Breast epithelium (tissue), 4 donors: ENCODE data around the gene HAUS8. TPM values are rescaled to one million over a fixed set of nuclear protein-coding genes. Genes with fewer than 3 reads are reported as not detected.
A peak's percentile ranks its signal among the peaks of the same experiment; 100 is the strongest.

ENCODE experiments used
- DNase-seq, 2 donors: peaks; one replicate each; pipeline ENCODE4 v3.0.0-alpha.2; 2019; ENCODE audit warnings: low spot score in 2 of 2
- H3K27ac ChIP-seq, 2 donors: fragments of 200-600 bp; sonication (generic) in 1 of 2; one replicate each; pipeline ENCODE4 v1.5.1; 2016 to 2019; ENCODE audit warnings: mild to moderate bottlenecking in 1 of 2
- H3K27me3 ChIP-seq, 2 donors: fragments of 200-600 bp; sonication (generic) in 1 of 2; one replicate each; pipeline versions ENCODE4 v1.5.1 to v1.6.0; 2017 to 2019; ENCODE audit warnings: control low read depth in 1 of 2, mild to moderate bottlenecking in 1 of 2
- H3K36me3 ChIP-seq: fragments of 200-600 bp; one replicate; pipeline ENCODE4 v1.5.1; 2019
- H3K4me1 ChIP-seq, 2 donors: fragments of 200-600 bp; sonication (generic); one replicate each; pipeline ENCODE4 v1.5.1; 2016 to 2019; ENCODE audit warnings: control low read depth in 1 of 2
- H3K4me3 ChIP-seq, 3 donors: fragments of 200-600 bp; sonication (generic); 1 replicate in 2 of 3; 2 replicates in 1 of 3; pipeline ENCODE4 v1.5.1; 2016 to 2019; ENCODE audit warnings: mild to moderate bottlenecking in 3 of 3, moderate library complexity in 2 of 3
- H3K9me3 ChIP-seq, 2 donors: fragments of 200-600 bp; sonication (generic) in 1 of 2; one replicate each; pipeline ENCODE4 v1.5.1; 2016 to 2019; ENCODE audit warnings: control low read depth in 1 of 2
- CTCF ChIP-seq, 3 donors: fragments of 450-650 bp; IDR thresholded peaks; one replicate each; pipeline ENCODE4 v1.5.1; 2016 to 2017; ENCODE audit warnings: antibody characterized with exemption in 3 of 3, mild to moderate bottlenecking in 3 of 3, moderate library complexity in 3 of 3
- POLR2A ChIP-seq: fragments of 450-650 bp; IDR thresholded peaks from one replicate; pipeline ENCODE4 v1.6.1; 2016; ENCODE audit warnings: antibody characterized with exemption, mild to moderate bottlenecking, moderate library complexity
- POLR2AphosphoS5 ChIP-seq, 3 donors: sonication (generic); formaldehyde crosslinking; IDR thresholded peaks; one replicate each; pipeline ENCODE4 v1.6.1; 2017; ENCODE audit warnings: antibody characterized with exemption in 3 of 3
- intact Hi-C: fragments of 100-400 bp; cut with DNase I; formaldehyde crosslinking; loops from one replicate; pipeline ENCODE4 v1.15.1; 2023; ENCODE audit warnings: low total_unique reads
- total RNA-seq, 3 donors: library from RNA; depleted of rRNA; stranded (reverse); fragments of >200 nt; gene quantifications; one replicate each; pipeline ENCODE4 v1.1.0, GENCODE V29; 2016

HAUS8 gene
- total RNA-seq, 3 donors from 2014 or later, result 5.6 to 6.7 (median 5.8) TPM

DNA sequence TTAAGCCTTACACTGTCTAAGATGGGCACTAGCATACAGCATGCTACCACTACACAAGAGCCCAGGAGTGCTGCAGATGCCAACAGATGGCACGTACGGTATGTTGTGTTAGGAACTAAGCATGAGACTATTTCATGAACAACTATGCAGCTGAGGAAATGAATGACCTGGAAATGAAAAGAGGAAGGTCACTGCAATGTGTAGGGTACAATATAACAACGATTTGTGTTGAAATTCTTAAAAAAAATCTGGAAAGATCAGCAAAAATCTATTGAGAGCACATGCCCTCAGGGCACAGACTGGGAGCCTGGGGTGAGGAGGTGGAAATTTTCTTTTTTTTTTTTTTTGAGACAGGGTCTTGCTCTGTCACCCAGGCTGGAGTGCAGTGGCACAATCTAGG lies 14.4 kb downstream of the HAUS8 start:
- TF ChIP-seq POLR2AphosphoS5 (IDR thresholded peaks at IDR 0.05), result no peak
- Histone ChIP-seq H3K9me3 (peaks cover 19 to 22% of the 10 kb centered on the region in 2 donors), H3K4me1 (no peaks in the 10 kb centered on the region), H3K36me3 (peaks cover 13% of the 10 kb centered on the region), H3K27ac (no peak overlapping the region), H3K27me3 (no peaks in the 10 kb centered on the region), H3K4me3 (no peak overlapping the region)
- DNase-seq, result no peak
- intact Hi-C loops, result loop anchor here (10.0 kb wide), 1 partner anchor 224 kb away; the partner anchor contains the start of gene ANKLE1

- peaks cover 13% of the 10 kb centered on the region for H3K36me3 ChIP-seq
- H3K4me3 ChIP-seq, result no peak overlapping the region
- H3K27ac ChIP-seq, result no peak overlapping the region
- TF ChIP-seq CTCF (IDR thresholded peaks at IDR 0.05) (no peak), POLR2AphosphoS5 (IDR thresholded peaks at IDR 0.05) (no peak), POLR2A (no peak)
- H3K4me1 ChIP-seq, result no peaks in the 10 kb centered on the region
- H3K9me3 ChIP-seq, result peaks cover 19 to 22% of the 10 kb centered on the region in 2 donors
- DNase-seq, result no peak
- H3K27me3 ChIP-seq, result no peaks in the 10 kb centered on the region
- intact Hi-C loops, result no loop called here
These were observed 17.0 kb downstream of the HAUS8 start for GRCh38 chr19:17058236-17058635.

GRCh38 chr19:17055636-17056035 lies 19.6 kb downstream of the HAUS8 start:
- intact Hi-C loops, result no loop called here
- Histone ChIP-seq H3K27ac (no peak overlapping the region), H3K27me3 (no peaks in the 10 kb centered on the region), H3K4me1 (no peaks in the 10 kb centered on the region), H3K9me3 (peaks cover 19 to 22% of the 10 kb centered on the region in 2 donors), H3K4me3 (no peak overlapping the region), H3K36me3 (peaks cover 13% of the 10 kb centered on the region)
- no peak for DNase-seq
- TF ChIP-seq POLR2AphosphoS5 (IDR thresholded peaks at IDR 0.05) (no peak), POLR2A (no peak), CTCF (IDR thresholded peaks at IDR 0.05) (no peak)

GRCh38 chr19:17054746-17055145 lies 20.5 kb downstream of the HAUS8 start:
- peaks cover 13% of the 10 kb centered on the region for H3K36me3 ChIP-seq
- H3K9me3 ChIP-seq, result peaks cover 19 to 22% of the 10 kb centered on the region in 2 donors
- DNase-seq, result no peak
- H3K4me1 ChIP-seq, result no peaks in the 10 kb centered on the region
- H3K27ac ChIP-seq, result no peak overlapping the region
- no peaks in the 10 kb centered on the region for H3K27me3 ChIP-seq
- TF ChIP-seq POLR2AphosphoS5 (IDR thresholded peaks at IDR 0.05), result no peak
- TF ChIP-seq POLR2A, result no peak
- no peak for TF ChIP-seq CTCF (IDR thresholded peaks at IDR 0.05)
- no peak overlapping the region for H3K4me3 ChIP-seq
- intact Hi-C loops, result no loop called here

DNA sequence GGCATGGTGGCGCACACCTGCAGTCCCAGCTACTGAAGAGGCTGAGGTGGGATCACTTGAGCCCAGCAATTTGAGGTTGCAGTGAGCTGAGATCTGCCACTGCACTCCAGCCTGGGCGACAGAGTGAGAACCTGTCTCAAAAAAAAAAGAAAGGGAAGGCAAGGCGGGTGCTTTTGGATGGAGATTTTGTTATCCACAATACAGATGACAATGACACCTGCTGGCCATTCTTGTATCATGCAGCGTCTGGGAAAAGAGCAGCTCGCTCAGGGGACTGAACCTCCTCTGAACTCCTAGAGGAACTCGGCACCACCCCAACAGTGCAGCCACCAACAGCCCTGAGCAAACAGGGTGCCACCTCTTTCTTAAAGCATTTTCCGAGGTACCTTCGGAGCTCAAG lies 22.8 kb downstream of the HAUS8 start:
- H3K27me3 ChIP-seq, result no peaks in the 10 kb centered on the region
- no peak overlapping the region for H3K27ac ChIP-seq
- intact Hi-C loops, result no loop called here
- H3K4me3 ChIP-seq, result no peak overlapping the region
- TF ChIP-seq POLR2A (no peak), POLR2AphosphoS5 (IDR thresholded peaks at IDR 0.05) (no peak), CTCF (IDR thresholded peaks at IDR 0.05) (peak in 2 of 3 donors; percentile 40 to 58)
- no peak for DNase-seq
- H3K9me3 ChIP-seq, result no peaks in the 10 kb centered on the region
- H3K4me1 ChIP-seq, result no peaks in the 10 kb centered on the region
- no peaks in the 10 kb centered on the region for H3K36me3 ChIP-seq

DNA sequence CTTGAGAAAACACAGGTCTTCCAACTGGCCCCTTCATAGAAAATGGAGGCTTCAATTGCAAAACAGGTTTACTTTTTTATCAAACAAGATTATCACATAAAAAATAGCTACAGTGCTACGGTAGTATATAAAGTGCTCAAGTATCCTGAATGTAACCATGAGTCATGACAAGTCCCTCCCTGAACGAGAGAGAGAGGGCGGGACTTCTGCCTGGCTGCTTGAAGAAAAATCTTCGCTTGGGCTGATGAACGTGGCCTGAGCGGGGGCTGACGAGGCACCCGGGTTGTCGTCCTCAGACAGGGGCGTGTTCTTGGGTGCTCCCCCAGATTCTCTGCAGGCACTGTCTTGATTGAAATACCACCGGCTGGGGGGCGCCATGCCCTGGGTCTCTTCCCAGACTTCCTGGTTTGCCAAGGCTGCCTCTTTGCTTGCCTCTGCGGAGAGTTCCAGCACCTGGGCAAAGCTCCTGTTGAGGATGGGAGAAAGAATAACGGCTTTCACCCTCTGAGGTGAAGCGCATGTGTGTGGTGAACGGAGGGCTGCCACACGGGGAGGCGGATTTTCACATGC lies 25.5 kb downstream of the HAUS8 start:
- TF ChIP-seq POLR2A, result no peak
- no peak for TF ChIP-seq CTCF (IDR thresholded peaks at IDR 0.05)
- TF ChIP-seq POLR2AphosphoS5 (IDR thresholded peaks at IDR 0.05), result no peak
- DNase-seq, result no peak
- intact Hi-C loops, result no loop called here
- H3K4me3 ChIP-seq, result no peak overlapping the region
- no peak overlapping the region for H3K27ac ChIP-seq
- no peaks in the 10 kb centered on the region for H3K27me3 ChIP-seq
- H3K36me3 ChIP-seq, result no peaks in the 10 kb centered on the region
- no peaks in the 10 kb centered on the region for H3K9me3 ChIP-seq
- H3K4me1 ChIP-seq, result no peaks in the 10 kb centered on the region
